GM18505 (cell line): Measurements from ENCODE around the gene NUDT14.

Source experiments
- ATAC-seq: cut with Tn5 transposase; IDR thresholded peaks from one replicate; pipeline ENCODE4 v1.9.1; 2021; ENCODE audit not compliant: unreplicated experiment
- POLR2A ChIP-seq: IDR thresholded peaks from 4 replicates; pipeline ENCODE4 v1.6.1; 2011; ENCODE audit warnings: borderline replicate concordance; ENCODE audit not compliant: insufficient read depth, insufficient read length; ENCODE audit errors: extremely low read depth

NUDT14 gene

DNA sequence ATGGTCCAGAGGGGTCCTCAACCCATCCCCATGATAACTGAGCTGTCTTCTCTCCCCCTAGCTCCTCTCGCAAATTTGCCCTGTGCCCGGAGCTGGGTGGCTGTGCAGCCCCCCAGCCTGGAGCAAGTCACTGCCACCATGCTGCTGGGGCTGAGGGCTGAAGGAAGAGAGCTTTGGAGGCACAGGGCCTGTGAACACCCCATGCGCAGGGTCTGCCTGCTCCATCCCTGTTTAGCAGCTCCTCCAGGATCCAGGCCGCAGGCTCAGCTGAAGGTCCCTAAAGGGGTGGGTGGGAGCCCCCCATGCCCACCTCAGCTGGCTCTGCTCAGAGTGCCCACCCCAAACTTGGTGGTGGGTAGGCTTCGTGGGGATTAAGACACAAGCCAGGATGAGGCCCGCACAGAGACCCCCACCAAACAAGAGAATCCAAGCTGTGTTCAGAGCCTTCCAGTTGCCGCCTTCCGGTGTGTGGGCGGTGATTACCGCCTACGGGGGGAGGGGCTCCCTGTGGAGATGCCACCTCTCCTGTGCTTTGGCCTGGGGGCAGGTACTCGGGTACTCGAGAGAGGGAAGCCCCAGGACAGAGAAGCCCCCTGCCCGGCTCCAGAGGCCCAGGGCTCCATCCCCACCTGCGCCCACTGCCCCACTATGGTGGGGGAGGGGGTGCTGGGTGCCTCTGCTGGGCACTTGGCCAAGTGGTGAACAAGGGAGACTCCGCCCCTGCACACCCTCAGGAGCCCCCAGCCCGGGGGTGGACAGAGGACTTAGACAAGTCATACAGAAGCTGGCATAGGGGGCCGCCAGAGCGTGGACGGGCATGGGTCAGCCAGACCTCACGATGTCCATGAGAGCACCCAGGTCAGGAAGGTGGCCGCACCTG lies 11.1 kb downstream of the NUDT14 start:
- no peak for ATAC-seq
- no peak for TF ChIP-seq POLR2A

DNA sequence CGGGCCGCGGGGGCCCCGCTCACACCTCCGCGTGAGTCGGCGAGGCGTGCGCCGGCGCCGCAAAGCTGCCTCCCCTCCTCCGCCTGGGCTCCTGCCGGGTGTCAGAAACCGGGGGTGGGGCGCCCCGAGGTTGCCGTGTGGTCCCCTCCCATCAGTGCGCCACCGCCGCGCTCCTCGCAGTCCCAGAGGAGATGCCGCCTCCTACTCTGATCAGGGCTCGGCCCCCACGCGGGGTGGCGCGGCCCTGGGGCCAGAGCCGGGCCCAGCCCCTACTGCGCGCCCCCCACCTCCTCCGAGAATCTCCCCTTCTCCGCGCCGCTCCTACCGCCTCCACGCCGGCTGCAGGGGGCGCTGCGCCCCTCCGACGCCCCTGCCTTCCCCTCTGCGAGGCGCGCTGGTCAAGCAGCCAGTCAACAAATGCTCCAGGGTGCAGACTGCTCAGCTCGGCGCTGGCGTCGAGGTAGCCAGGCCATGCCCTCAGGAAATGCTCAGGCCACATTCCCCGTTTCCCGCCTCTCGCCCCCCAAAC lies 12.1 kb downstream of the NUDT14 start:
- no peak for TF ChIP-seq POLR2A
- no peak for ATAC-seq

DNA sequence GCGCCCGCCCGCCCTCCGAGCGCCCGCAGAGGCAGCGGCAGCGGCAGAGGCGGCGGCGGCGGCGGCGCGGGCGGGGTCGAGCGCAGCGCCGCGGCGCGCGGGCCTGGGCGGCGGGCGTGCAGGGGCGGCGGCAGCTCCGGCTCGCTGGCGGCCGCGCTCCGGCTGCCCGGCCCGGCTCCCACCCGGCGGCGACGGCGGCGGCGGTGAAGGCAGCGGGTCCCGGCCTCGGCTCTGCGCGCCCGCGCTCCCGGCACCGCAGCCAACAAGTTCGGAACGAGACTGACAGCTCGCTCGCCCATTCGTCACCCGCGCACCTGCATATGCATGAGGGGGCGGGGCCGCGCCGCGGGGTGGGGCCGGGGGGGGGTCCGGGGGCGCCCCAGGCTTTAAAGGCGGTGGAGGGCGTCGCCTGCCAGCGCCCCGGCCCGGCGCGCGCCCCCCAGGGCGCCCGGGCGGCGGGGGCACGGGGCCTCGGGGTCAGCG lies 12.6 kb downstream of the NUDT14 start, which contains the start of gene JAG2:
JAG2 (minus strand) TSS at position 281 of the 483 bp plus-strand sequence. CDS start 356 bp downstream, outside the sequence.
- no peak for ATAC-seq
- TF ChIP-seq POLR2A = no peak

DNA sequence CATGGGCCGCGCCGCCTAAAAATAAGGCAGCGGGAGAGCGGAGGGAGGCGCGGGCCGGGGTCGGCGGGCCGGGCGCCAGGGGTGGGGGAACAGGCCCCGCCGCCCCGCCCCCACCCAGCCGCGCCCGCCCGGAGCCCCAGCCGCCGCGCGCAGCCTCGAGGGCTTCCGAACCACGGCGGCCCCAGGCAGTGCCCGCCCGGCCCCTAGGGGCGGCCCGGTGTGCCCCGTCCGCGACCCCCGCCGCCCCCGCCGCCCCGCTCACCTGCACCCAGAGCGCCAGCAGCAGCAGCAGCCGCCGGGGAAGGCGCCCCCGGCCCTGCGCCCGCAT lies 13.1 kb downstream of the NUDT14 start:
- TF ChIP-seq POLR2A = no peak
- ATAC-seq = no peak

DNA sequence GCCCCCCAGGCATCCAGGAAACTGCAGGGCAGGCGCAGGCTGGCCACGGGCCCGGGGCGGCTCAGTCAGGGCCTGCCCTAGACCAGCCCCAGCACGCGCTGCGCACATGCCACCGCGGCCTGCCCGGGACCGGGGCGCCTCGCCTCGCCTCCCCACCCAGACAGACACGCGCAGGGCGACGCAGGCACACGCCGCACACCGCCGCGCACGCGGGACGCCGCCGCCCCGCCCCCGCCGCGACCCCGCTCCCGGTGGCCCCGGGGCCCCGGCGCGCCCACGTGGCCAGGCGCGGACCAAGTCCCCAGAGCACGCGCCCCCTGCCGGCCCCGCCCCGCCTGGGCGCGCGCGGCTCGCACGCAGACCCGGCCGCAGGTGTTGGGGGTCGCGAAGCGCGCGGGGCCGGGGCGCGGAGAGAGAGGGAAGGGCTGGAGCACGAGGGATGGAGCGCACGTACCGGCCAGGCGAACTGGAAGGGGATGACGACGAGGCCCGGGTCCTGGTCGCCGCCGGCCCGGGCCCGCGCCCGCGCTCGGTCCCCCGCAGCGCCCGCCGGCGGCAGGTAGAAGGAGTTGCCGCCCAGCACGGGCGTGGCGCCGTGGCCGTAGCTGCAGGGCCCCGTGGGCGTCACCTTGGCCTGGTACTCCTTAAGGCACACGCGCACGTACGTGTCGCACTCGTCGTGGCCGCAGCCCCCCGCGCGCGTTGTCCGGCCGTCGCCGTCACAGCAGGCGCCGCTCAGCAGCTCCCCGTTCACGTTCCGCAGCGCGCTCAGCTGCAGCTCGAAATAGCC lies 13.6 kb downstream of the NUDT14 start:
- no peak for TF ChIP-seq POLR2A
- no peak for ATAC-seq

DNA sequence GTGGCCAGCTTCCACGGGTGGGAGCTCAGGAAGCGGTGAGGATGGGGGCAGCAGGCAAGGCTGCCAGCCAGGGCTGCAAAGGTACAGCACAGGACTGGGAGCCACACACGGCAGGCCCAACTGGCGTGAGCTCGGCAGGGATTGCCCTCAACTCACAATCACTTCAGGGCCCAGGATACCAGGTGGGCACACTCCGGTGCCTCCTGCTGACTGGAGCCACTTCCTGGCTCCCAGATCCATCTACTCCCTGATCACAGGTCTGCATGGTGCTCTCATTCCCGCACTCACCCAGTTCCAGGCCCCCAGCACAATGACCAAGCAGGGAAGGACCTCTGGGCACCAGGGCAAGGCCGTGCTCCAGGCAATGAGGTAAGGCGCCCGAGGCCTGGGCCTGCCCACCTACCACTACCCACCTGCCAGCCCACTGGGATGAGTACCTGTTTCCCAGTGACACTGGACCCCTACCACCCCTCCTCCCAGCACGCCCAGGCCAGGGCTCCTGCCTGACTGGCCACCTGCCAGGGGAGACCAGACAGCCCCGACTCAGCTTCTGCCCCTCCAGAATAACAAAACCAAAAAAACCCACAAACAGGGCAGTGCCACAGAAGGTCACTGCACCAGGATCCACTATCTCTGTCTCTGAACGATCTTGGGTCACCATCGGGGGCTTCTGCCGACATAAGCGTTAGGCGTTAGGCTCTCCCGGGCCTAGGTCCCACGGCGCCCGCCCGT lies 14.4 kb downstream of the NUDT14 start:
- no peak for TF ChIP-seq POLR2A
- ATAC-seq = no peak

DNA sequence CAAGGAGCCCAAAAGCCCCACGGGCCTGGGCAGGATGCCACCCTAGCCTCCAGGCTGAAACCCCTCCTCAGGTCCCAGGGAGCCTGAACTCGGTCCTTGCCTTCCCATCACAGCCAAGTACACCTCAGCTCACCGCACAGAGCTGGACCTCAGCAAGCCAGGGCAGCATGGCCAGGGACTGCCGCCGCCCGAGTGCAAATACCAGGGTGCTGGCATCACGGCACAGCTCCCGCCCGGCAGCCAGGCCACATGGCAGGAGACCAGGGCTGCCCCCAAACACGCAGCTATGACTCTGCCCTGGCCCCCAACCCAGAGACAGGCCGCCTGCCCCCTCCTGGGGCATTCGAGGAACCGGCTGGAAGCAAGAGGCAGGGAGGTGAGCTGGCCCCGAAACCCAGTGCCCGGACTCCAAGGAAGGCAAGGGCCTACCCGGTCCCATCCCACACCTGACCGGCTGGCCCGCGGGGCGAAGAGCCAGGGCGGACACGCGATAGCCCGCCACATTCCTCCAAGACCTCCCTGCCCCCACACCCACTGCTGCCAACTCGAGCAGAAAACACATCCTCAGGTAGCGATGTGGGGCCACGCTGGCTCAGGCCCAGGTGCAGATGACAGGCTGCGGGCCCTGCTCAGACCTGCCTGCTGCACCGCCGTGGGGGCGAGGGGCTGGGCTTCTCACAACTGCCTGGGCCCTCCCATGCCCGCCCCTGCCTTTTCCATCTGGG lies 15.2 kb downstream of the NUDT14 start:
- TF ChIP-seq POLR2A = no peak
- no peak for ATAC-seq

DNA sequence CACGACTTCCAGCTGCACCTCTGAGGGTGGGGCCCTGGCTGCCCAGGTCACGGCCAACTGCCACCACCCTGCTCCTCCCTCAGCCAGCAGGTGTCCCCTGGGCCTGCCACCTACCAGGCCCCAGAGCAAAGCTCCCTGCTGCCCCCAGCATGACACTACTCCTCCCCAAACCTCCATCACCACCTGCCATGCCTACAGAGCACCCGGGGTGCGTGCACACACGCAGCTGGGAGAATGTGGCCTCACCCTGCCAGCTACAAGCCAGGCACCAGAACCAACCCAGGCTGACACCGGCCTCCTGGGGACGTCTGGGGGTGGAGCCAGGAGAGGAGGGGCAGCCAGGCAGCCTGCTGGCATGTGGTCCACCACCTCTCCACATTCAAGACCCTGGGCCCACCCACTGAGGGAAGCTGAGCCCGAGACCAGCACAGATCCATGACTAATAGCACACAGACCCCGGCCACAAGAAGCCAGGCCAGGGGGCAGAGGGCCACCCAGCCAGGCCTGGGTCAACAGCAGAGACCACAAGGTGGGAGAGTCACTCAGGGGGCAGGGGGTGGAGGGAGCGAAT lies 15.9 kb downstream of the NUDT14 start:
- no peak for TF ChIP-seq POLR2A

DNA sequence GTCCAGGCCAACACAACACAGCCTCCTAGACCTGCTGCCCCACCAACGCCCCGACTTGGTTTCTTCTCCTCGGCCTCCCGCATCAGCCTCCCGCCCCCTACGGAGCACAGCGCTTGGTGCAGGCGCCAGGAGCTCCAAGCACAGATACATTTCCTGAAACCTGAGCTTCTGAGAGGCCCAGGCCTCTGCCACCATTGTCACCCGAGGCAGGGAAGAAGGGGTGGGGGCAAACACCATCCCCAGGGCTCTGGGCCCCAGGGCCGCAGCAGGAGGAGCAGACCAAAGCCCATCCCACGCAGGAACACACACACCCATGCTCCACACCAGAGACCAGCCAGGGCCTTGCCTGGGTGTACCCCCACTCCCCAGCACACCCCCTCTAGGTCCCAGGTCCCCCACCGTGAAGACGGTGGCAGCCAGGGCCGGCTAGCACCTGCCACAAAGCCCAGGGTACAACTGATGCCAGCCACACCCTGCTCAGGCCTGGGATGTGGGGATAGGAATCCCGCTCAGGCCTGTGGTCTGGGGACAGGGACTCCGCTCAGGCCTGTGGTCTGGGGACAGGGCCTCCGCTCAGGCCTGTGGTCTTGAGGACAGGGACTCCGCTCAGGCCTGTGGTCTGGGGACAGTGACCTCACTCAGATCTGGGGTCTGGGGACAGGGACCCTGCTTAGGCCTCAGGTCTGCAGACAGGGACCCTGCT lies 17.9 kb downstream of the NUDT14 start:
- TF ChIP-seq POLR2A = no peak
- no peak for ATAC-seq

More for the DNA sequence above, 15.9 kb downstream of the NUDT14 start:
- no peak for ATAC-seq

DNA sequence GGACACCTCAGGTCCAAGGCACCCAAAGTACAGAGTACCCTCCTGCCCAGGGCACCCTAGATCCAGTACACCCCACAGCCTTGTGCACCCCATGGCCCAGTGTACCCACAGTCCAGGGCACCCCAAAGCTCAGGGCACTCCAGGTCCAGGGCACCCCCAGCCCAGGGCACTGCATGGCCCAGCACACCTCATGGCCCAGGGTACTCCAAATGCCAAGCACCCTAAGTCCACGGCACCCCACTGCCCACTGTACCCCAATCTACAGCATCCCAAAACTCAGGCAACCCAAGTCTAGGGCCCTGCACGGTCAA lies 18.5 kb downstream of the NUDT14 start:
- TF ChIP-seq POLR2A = no peak
- ATAC-seq = no peak

DNA sequence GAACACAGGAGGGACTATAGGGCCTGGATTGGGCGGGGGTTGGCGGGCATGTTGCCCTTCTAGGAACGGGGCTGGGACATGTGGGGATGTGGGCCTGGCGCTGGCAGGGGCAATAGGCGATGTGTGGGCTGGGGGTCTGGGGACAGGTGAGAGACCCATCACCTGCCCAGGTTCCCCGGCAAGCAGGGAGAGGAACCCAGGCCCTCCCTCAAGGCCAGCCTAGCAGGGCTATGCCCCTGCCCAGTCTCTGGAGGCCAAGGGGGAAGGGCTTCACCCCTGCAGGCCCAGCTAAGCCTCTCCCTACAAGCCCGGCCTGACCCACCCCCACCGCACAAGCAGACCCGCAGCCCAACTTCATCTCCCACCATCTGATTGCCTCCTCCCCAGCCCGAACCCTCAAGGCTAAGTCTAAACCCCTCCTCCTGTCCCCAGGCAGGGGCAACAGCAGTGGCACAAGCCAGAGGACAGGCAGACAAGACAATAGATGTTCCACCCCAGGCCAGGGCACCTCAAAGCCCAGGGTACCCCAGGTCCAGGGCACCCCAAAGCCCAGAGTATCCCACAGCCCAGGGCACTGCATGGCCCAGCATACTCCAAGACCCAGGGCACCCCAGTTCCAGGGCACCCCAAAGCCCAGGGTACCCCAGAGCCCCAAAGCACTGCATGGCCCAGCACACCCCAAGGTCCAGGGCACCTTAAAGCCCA lies 19.0 kb downstream of the NUDT14 start:
- ATAC-seq = no peak

More for the DNA sequence above, 19.0 kb downstream of the NUDT14 start:
- no peak for TF ChIP-seq POLR2A
